COR-L47 (cell line): ENCODE results near the gene PPM1G.
A peak's percentile ranks its signal among the peaks of the same experiment; 100 is the strongest.
"Not testable (repeated sequence)": the region's sequence is repeated elsewhere in the genome, so short reads cannot be mapped to it uniquely, and the experiment has no call there.

ENCODE experiments used
- DNase-seq: peaks from one replicate; lab custom pipeline; 2025; lab: John Stamatoyannopoulos, UW

Gene PPM1G

GRCh38 chr2:27409321-27410073, at the start of gene PPM1G:
PPM1G (minus strand) TSS chr2:27409591; CDS start chr2:27409422, 169 bp downstream.
- peak; percentile 96 for DNase-seq

GRCh38 chr2:27453968-27454367, 44.6 kb upstream of the PPM1G start:
- DNase-seq = no peak

- no peak for DNase-seq
Measured at GRCh38 chr2:27451095-27451494, 41.7 kb upstream of the PPM1G start.

GRCh38 chr2:27448381-27448780, 39.0 kb upstream of the PPM1G start:
- peak; percentile 41 for DNase-seq

GRCh38 chr2:27446057-27446456, 36.7 kb upstream of the PPM1G start:
- DNase-seq = no peak

GRCh38 chr2:27445615-27446014, 36.2 kb upstream of the PPM1G start:
- DNase-seq = no peak

- no peak for DNase-seq
Measured at GRCh38 chr2:27445155-27445554, 35.8 kb upstream of the PPM1G start.

GRCh38 chr2:27442920-27443282, 33.5 kb upstream of the PPM1G start:
- no peak for DNase-seq

- DNase-seq = peak; percentile 81
Measured at GRCh38 chr2:27441958-27442919, 32.8 kb upstream of the PPM1G start, which contains the start of gene KRTCAP3. KRTCAP3 (plus strand) TSS chr2:27442381; CDS start chr2:27442413, 32 bp downstream.

- DNase-seq = no peak
Measured at GRCh38 chr2:27441226-27441926, 32.0 kb upstream of the PPM1G start.

- no peak for DNase-seq
Measured at GRCh38 chr2:27435628-27436027, 26.2 kb upstream of the PPM1G start.

- no peak for DNase-seq
Measured at GRCh38 chr2:27431395-27431794, 22.0 kb upstream of the PPM1G start.

GRCh38 chr2:27428978-27429541, 19.7 kb upstream of the PPM1G start:
- peak; percentile 67 for DNase-seq

GRCh38 chr2:27428213-27428977, 19.0 kb upstream of the PPM1G start, which contains the start of gene NRBP1:
NRBP1 (plus strand) TSS chr2:27428631; CDS start chr2:27433274, 4,643 bp downstream.
- DNase-seq = peak; percentile 90

GRCh38 chr2:27427863-27428212, 18.4 kb upstream of the PPM1G start:
- no peak for DNase-seq

- DNase-seq = not testable (repeated sequence)
Measured at GRCh38 chr2:27425039-27425438, 15.6 kb upstream of the PPM1G start.

GRCh38 chr2:27422958-27423357, 13.6 kb upstream of the PPM1G start:
- DNase-seq = no peak

- DNase-seq = no peak
Measured at GRCh38 chr2:27421660-27422250, 12.4 kb upstream of the PPM1G start.

GRCh38 chr2:27420996-27421395, 11.6 kb upstream of the PPM1G start:
- DNase-seq = no peak

- DNase-seq = no peak
Measured at GRCh38 chr2:27416151-27416550, 6.8 kb upstream of the PPM1G start.
